Measurements from ENCODE around the gene PRPS1. TPM values are rescaled to one million over a fixed set of nuclear protein-coding genes. Genes with fewer than 3 reads are reported as not detected.
A peak's percentile ranks its signal among the peaks of the same experiment; 100 is the strongest.
"Not testable (repeated sequence)": the region's sequence is repeated elsewhere in the genome, so short reads cannot be mapped to it uniquely, and the experiment has no call there.

PRPS1 gene
- 99.8 and 113 TPM in 2 replicates for total RNA-seq (2014; rRNA removed; shearing (Covaris generic))

DNA sequence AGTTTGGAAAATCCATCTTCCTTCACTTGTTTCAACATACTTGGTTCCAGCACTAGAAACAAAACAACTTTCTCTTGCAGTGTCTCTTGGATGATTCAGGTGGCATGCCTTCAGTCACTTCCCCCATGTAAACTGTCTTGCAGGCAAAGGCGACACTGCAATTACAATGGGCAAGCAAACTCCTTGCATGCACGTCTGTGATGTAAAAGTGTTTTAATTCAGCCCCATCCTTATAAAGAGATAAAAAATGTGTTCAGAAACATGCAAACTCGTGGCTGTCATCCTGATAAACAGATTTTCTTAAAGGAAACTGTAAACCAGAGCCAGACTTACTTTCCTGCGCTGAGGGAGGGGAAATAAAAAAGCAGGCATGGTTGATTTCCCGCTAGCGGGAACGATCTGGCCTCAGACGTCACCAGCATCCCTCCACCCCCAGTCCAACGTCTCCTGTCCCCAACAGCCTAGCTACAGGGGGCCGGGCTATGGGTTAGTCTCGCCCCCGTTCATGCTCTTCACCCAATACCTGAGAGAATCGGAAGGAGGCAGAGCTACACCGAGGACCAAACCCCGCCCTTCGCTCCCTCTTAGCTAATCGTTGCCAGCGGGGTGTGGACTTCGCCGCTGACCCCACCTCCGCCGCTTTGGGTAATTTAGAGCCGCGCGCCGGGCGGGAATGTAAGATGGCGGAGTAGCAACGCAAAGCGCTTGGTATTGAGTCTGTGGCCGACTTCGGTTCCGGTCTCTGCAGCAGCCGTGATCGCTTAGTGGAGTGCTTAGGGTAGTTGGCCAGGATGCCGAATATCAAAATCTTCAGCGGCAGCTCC is at the start of gene PRPS1:
PRPS1 (plus strand) TSS at position 673 of the 824 bp plus-strand sequence; CDS start at position 792, 119 bp downstream.
- in situ Hi-C loops (cut with HindIII; ENCODE audit: low sequenced_read_pairs), result no loop called here
- peak; percentile 97 for DNase-seq (ENCODE audit: low spot score)

DNA sequence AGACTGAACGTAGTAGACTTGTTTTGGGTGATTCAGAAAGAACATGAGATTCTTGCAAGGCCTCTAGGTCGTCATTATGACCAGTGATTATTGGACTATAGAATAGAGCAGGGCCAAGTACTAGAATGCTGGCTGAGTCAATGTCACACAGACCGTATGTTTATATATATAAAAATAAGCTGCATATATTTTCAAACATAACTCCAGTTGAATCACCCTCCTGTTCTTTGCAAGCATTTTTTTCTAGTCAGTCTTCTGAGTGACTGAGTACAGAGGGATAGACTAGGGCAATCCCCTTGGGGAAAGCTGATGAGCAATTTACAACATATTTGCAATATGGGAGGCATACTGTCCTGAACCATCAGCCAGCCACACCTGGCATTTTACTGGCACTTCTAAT is 48.4 kb upstream of the PRPS1 start:
- in situ Hi-C loops (cut with HindIII; ENCODE audit: low sequenced_read_pairs), result no loop called here
- DNase-seq (ENCODE audit: low spot score), result no peak

DNA sequence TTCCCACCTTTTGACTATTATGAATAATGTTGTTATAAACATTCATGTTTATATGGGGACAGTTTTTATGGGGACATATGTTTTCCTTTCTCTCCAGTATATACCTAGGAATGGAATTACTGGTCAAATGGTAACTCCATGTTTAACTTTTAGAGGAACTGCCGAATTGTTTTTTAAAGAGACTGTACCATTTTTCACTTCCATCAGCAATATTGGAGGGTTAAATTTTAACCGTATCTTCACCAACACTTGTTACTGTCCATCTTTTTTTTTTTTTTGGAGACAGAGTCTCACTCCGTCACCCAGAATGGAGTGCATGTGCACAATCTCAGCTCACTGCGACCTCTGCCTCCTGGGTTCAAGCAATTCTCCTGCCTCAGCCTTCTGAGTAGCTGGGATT is 46.4 kb upstream of the PRPS1 start:
- no peak for DNase-seq (ENCODE audit: low spot score)
- in situ Hi-C loops (cut with HindIII; ENCODE audit: low sequenced_read_pairs), result no loop called here

DNA sequence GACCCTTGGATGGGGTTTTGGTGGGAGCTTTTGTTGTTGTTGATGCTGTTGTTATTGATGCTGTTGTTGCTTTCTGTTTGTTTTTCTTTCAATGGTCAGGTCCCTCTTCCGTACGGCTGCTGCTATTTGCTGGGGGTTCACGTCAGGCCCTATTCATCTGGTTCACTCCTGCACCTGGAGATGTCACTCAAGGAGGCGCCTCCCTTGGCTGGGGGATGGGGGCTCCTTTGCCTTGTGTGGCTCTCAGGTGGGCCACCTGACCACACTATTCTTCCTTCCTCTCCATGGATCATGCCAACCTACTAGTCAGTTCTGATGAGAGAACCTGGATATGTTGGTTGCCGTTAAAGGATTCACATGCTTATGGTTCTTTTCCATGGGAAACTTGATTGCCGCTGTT is 39.1 kb upstream of the PRPS1 start:
- DNase-seq (ENCODE audit: low spot score), result no peak
- in situ Hi-C loops (cut with HindIII; ENCODE audit: low sequenced_read_pairs), result no loop called here

DNA sequence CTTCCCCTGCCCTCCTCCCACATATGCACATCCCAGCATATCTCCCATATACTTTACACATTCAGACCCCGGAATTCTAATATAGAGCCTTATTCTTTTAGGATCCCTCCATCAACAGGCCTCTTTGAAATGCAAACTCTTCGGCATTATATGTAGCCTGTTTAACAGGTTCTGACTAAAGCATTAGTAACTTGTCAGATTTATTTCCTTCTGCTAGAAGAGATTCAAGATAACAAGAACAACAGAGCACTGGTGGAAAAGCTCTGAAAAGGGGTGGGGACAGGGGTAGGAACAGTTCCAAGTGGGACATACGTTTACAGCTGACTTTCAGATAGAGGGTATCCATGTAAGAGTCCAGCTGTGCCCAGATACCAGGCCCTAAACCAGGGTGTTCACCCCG is 31.7 kb upstream of the PRPS1 start:
- no peak for DNase-seq (ENCODE audit: low spot score)
- in situ Hi-C loops (cut with HindIII; ENCODE audit: low sequenced_read_pairs), result no loop called here

DNA sequence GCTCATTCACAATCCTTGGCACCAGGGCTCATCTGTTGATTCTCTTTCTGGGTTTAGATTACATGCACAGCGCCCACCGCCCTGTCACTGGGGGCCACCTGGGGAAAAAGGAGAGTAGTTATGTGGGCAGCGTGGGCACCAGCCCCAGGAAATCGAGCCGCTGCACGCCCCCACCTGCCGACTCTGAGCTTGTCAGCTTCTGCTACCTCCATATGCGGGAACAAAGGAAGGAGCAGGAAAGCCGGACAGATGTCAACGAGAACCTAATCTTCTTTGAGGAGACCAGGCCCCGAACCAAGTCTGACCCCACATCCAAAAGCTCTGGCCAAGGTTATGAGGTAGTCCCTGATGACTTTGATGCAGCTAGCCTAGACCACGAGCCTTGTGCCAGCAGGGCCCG is 31.0 kb upstream of the PRPS1 start:
- DNase-seq (ENCODE audit: low spot score), result no peak
- in situ Hi-C loops (cut with HindIII; ENCODE audit: low sequenced_read_pairs), result no loop called here

DNA sequence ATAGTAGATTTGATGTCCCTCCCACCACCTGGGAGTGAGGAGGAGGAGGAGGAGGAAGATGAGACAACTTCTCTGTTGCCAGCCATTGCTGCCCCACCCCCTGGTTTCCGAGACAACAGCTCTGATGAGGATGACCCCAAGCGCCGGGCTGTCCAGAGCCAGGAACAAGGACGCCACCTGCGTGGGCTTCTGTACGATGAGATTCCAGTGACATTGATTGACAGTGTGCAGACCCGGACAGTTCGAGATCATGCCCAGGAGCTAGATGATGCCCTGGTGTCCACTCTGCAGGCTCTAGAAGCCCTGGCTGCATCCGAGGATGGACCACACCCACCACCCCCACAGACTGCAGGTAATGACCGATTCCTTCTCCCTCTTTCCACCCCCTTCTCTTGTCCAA is 30.5 kb upstream of the PRPS1 start:
- DNase-seq (ENCODE audit: low spot score), result no peak
- in situ Hi-C loops (cut with HindIII; ENCODE audit: low sequenced_read_pairs), result no loop called here

DNA sequence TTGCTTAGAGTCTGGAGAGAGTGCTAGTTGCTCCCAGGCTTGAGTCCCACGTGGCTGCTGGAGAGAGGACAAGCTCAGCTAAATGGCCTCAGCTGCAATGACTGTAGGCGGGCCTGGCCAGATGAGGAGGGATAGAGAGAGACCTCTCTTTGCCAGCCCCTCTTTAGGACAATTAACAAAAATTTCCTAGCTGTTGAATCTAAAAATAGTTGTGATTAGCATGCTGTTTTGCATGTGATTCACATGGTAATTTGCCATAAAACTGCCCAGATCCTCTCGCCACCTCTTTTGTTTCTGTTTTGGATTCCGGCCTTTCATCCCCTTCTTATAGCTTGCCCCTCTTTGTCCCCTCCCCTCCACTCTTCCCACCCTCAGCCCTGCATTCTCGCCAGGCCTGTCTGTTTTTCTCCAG is 28.9 kb upstream of the PRPS1 start:
- DNase-seq (ENCODE audit: low spot score), result no peak
- in situ Hi-C loops (cut with HindIII; ENCODE audit: low sequenced_read_pairs), result no loop called here

DNA sequence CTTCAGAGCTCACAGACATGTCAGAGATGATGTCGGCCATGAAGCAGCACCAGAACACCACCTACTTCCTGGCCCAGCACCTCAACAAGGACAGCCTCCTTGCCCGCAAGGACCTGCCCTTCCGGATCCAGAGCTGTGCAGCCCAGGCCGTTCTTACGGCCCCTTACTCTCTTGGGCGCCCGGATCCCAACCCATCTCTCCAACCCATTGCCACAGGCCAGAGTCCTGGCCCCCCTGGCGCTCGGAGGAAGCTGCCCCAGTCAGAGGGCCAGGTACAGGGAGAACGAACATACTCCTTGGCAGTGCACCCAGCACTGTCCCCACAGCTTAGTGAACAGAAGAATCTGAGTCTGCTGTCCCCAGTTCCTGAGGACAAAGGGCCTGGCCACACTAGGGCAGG is 27.9 kb upstream of the PRPS1 start:
- DNase-seq (ENCODE audit: low spot score), result no peak
- in situ Hi-C loops (cut with HindIII; ENCODE audit: low sequenced_read_pairs), result no loop called here

DNA sequence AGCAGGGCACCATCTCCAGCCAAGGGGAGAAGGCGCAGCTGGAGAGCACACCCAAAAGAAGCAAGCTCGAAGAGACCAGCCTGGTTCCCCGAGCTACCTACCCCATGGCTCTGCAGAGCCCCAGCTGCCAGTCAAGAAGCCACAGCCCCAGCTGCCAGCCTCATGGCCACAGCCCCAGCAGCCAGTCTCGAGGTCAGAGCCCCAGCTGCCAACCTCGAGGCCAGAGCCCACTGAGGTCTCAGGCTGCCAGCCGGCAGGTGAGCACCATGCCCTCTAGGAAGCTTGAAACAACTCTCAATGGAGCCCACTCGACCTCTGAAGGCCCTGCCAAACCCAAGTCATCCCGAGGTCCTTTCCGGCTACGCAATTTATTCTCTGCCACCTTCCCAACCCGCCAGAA is 27.0 kb upstream of the PRPS1 start:
- no peak for DNase-seq (ENCODE audit: low spot score)
- in situ Hi-C loops (cut with HindIII; ENCODE audit: low sequenced_read_pairs), result no loop called here

DNA sequence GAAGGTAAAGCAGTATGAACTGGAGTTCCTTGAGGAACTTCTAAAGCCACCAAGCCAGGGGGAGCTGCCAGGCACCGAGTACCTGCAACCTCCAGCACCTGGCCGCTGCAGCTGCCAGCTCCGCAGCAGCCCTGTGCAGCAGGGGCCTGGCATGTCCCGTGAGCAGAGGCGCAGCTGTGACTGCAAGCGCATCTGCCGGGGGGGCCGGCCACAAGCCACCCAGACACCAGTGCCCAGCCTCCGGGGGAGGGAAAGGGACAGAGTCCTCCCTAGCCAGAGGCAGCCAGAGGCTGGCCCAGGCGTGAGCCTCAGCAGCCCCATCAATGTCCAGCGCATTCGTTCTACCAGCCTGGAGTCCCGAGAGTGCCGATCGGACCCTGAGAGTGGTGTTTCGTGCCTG is 26.6 kb upstream of the PRPS1 start:
- in situ Hi-C loops (cut with HindIII; ENCODE audit: low sequenced_read_pairs), result no loop called here
- no peak for DNase-seq (ENCODE audit: low spot score)

DNA sequence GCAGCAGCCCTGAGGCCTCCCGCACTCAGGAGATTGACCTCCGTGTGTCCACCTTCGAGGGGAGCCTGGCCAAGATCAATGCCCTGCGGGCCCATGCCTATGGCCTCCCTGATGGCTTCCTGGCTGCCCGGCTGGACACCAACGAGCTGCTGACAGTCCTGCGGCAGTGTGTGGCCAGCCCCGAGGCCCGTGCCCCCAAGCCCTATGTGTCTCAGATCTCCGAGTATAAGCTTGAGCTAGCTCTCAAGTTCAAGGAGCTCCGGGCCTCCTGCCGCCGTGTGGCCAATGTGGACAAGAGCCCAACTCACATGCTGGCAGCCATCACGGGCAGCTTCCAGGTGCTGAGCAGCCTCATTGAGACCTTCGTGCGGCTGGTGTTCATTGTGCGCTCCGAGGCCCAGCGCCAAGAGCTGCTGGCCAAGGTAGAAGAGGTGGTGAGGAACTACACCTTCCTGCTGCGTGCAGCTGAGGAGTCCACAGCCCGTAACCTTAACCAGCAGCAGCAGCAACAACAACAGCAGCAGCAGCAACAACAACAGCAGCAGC is 25.5 kb upstream of the PRPS1 start:
- in situ Hi-C loops (cut with HindIII; ENCODE audit: low sequenced_read_pairs), result no loop called here
- peak; percentile 20 for DNase-seq (ENCODE audit: low spot score)

DNA sequence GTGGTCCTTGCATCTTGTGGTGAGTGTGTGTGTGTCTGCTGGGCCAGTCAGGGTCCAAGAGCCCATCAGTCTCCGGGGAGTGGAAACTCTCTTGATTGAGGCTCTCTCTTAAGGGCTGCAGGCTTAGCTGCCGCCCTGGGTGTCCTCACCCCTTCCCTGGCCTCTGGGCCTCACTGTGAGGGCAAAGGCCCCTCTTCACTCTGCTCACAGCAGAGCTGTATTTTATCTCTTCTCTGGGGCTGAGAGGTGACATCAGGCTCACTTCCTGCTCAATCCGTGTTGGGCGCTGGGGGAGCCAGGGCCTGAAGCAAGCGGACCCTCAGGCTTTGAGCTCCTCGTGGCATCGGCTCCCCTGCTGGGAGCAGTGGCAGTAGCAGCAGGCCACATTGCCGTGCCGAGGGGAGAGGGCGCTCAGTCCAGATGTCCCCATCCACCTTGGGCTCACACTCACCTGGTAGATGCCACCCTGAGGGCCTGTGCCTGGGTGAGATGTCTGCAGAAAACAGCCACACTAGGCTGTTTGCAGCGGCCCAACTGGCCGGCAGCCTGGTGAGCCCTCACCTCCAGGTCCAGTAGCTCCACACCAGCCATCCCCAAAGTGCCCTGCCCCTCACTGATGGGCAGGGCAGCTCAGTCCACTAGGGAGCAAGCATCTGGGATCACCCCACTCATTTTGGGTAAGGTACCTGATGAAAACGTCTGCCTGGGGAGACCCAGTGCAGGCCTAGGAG is 24.7 kb upstream of the PRPS1 start:
- in situ Hi-C loops (cut with HindIII; ENCODE audit: low sequenced_read_pairs), result no loop called here
- no peak for DNase-seq (ENCODE audit: low spot score)

DNA sequence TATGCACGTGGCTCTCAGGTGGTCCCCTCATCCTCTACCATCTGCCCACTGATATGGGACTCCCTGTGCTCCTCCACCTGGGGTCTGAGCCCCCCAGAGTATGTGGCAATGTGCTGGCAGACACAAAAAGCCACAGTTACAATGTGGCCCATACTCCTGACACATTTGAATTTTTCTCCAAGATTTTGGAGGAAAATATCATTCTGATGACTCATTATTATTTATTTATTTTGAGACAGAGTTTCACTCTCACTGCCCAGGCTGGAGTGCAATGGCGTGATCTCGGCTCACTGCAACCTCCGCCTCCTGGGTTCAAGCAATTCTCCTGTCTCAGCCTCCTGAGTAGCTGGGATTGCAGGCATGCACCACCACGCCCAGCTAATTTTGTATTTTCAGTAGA is 19.2 kb upstream of the PRPS1 start:
- in situ Hi-C loops (cut with HindIII; ENCODE audit: low sequenced_read_pairs), result not testable (repeated sequence)

DNA sequence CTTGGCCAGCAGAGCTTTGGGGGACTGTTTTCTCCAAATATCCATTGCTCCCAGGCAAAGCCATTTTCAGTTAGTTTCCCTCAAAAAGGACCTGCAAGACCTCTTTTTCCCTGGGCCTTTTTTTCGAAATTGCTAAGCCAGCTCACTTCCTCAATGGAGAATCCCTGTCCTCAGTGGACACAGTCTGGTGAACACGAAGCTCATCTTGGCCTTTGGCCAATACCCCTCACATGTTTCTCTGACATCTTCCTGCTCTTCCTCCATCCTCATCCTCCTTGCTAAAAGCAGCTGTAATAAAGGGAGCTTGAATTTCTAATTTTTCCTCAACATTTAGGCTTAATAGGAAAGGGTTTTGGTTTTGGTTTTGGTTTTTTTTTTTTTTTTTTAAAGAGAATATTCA is 17.6 kb upstream of the PRPS1 start:
- in situ Hi-C loops (cut with HindIII; ENCODE audit: low sequenced_read_pairs), result no loop called here
- DNase-seq (ENCODE audit: low spot score), result no peak

More for the DNA sequence above, 19.2 kb upstream of the PRPS1 start:
- DNase-seq (ENCODE audit: low spot score), result not testable (repeated sequence)

DNA sequence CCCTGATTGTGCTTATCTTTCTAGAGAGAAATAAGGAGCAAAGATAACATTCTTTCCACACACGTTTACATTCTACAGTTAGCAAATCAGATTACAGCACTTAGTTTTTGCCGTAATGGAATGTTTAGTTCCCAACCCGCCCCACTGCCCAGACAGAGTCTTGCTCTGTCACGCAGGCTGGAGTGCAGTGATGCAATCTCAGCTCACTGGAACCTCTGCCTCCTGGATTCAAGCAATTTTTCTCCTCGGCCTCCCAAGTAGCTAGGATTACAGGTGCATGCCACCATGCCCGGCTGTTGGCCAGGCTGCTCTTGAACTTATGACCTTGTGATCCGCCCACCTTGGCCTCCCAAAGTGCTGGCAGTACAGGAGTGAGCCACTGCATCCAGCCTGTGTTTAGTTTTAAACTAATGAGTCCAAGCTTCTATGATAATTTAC is 8.4 kb upstream of the PRPS1 start:
- in situ Hi-C loops (cut with HindIII; ENCODE audit: low sequenced_read_pairs), result no loop called here
- no peak for DNase-seq (ENCODE audit: low spot score)

DNA sequence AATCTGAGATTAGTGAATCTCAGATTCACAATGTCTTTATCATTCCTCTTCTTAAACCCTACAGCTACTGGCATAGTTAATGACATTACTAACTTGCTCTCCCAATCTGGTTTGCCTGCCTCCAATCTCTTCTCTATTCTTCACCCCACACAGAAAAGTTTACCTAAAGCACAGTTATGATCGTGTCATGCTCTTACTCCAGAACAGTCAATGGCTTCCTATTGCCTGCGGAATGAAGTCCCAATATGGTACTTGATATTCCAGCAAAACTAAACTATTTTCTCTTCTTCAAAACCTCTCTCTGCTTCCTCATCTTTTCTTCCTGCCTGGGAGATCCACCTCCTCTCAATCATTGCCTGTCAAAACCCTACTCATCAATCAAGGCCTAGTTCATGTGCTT is 3.4 kb upstream of the PRPS1 start:
- DNase-seq (ENCODE audit: low spot score), result no peak
- in situ Hi-C loops (cut with HindIII; ENCODE audit: low sequenced_read_pairs), result no loop called here

DNA sequence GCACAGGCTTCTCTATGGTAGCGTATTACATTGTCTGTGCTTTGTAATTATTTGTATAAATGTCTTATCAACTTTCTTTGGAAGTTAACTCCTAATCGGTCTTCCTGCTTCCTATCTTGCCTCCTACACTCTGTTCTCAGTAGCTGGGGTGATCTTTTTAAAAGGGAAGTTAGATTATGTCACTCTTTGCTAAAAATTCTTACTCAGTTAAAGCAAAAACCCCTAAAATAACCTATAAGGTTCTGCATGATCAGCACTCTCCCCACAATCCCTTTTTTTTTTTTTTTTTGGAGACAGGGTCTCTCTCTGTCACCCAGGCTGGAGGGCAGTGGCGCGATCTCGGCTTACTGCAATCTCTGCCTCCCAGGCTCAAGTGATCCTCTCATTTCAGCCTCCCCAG is 2.6 kb upstream of the PRPS1 start:
- in situ Hi-C loops (cut with HindIII; ENCODE audit: low sequenced_read_pairs), result no loop called here
- DNase-seq (ENCODE audit: low spot score), result no peak

DNA sequence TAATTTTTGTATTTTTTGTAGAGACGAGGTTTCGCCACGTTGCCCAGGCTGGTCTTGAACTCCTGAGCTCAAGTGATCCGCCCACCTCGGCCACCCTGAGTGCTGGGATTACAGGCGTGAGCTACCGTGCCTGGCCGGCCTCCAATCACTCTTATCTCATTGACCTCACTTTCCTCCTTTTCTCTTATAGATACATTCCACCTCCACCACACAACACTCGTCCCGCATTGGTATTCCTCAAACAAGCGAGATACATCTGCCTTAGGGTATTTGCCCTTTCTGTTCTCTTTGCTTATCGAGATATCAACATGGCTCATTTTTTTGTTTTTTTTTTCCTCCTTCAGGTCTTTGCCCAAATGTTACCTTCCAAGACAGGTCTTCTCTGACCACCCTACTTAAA is 1.8 kb upstream of the PRPS1 start:
- DNase-seq (ENCODE audit: low spot score), result no peak
- in situ Hi-C loops (cut with HindIII; ENCODE audit: low sequenced_read_pairs), result no loop called here

DNA sequence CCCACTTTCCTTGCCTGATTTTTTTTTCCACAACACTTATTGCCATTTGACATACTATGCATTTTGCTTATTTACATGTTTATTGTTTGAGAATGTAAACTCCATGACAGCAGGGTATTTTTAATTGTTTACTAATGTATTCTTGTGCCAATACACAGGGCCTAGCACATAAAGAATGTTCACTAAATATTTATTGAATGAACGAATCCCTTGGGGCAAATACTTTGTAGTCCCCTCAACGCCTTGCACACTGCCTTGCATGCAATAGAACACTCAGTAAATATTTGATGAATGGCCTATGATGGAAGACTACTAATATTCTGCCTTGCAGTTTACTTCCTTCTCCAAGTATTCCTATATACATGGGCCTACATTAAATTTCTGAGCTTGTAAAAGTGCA is 1.4 kb upstream of the PRPS1 start:
- DNase-seq (ENCODE audit: low spot score), result no peak
- in situ Hi-C loops (cut with HindIII; ENCODE audit: low sequenced_read_pairs), result no loop called here

Measured in G401 (cell line).